GM18951 (cell line): ENCODE measurements around the gene BTNL9.
"Not testable (repeated sequence)": the region's sequence is repeated elsewhere in the genome, so short reads cannot be mapped to it uniquely, and the experiment has no call there.

ENCODE experiments used
- POLR2A ChIP-seq: IDR thresholded peaks from 4 replicates; pipeline ENCODE4 v1.6.1; 2011; ENCODE audit warnings: mild to moderate bottlenecking; ENCODE audit not compliant: insufficient read length, insufficient read depth; ENCODE audit errors: extremely low read depth
- in situ Hi-C: fragments of 300-500 bp; cut with MboI; formaldehyde crosslinking; loops from one replicate; pipeline ENCODE4 v1.12.0; 2022; ENCODE audit warnings: low sequenced_read_pairs, mixed read lengths, inconsistent platforms; ENCODE audit not compliant: unreplicated experiment

The BTNL9 gene

DNA sequence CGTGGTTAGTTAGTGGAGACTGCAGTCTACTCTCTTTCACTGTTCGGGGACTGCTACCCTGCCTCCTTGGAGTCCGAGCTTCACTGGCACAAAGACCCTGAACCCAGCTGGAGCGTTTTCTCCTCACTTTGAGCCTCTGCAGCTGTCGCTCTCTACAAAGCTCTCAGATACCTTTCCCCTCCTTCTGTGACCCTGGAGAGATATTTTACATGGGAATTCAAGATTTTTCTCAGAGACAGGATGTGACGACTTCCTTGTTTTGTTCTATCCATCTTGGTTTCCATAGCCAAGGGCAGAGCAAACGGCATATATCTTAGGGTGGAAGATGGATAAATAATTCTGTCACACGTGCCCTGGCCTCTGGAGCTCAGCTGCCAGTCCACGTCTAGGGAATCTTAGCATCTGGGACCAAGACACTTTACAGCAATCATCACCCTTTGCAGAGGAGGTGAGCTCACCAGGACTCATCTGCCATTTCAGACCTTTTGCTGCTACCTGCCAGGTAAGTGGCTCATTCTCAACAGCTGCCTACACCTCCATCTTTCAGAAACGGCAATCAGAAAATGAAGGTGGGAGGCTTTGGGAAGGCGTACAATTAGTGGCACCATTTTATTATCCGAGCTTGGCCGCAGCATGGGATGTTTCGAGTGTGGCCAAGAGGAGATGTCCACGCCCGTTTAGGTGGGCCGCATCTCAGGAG is at the start of gene BTNL9:
Gene BTNL9 (plus strand): TSS at position 336 of the 700 bp plus-strand sequence. CDS start 5,224 bp downstream, outside the sequence.
- in situ Hi-C loops, result no loop called here
- no peak for TF ChIP-seq POLR2A

DNA sequence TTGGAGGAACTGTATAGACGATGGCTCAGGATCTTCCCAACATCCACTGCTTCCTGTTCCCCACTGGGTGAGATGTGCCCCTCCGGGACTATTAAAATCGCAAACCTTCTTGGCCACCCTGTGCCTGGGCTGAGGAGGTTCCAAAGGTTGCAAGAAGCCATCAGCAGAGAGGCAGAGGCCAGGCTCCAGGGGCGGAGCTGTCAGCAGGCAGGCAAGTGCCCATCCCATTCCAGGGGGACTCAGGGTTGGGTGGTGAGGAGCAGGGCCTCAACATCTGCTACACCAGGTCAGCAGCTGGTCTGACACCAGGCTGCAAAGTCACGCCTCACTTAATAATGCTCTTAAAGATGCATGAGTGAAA is 49.2 kb upstream of the BTNL9 start:
- in situ Hi-C loops, result no loop called here
- TF ChIP-seq POLR2A, result no peak

DNA sequence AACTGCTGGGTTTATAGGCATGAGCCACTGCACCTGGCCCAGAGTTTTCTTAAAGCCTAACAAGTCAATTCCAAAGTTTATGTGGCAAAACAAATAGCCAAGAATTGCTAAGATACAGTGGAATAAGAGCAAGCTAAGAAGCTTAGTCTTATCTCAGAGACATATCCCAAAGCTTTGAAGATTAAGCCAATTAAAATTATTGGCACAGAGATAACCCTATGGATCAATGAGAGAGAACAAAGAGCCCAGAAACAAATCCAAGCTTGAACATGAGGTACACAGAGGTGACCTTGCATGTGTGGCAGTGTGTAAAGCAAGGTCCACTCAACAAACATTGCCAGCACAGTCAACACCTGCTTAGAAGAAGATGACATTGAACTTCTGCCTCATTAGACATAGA is 38.1 kb upstream of the BTNL9 start:
- in situ Hi-C loops, result no loop called here
- no peak for TF ChIP-seq POLR2A

DNA sequence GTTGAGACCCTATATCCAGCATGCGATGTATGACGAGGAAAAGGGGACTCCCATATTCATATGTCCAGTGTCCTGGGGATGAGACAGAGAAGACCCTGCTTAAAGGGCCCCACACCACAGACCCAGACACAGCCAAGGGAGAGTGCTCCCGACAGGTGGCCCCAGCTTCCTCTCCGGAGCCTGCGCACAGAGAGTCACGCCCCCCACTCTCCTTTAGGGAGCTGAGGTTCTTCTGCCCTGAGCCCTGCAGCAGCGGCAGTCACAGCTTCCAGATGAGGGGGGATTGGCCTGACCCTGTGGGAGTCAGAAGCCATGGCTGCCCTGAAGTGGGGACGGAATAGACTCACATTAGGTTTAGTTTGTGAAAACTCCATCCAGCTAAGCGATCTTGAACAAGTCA is 34.3 kb upstream of the BTNL9 start:
- TF ChIP-seq POLR2A, result no peak
- in situ Hi-C loops, result no loop called here

DNA sequence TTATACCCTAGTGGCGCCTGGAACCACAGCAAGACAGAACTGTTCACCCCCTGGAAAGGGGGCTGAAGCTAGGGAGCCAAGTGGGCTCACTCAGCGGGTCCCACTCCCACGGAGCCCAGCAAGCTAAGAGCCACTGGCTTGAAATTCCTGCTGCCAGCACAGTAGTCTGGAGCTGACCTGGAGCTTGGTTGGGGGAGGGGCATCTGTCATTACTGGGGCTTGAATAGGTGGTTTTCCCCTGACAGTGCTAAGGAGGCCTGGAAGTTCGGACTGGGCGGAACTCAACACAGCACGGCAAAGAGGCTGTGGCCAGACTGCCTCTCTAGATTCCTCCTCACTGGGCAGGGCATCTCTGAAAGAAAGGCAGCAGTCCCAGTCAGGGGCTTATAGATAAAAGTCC is 31.9 kb upstream of the BTNL9 start:
- TF ChIP-seq POLR2A, result no peak
- in situ Hi-C loops, result no loop called here

DNA sequence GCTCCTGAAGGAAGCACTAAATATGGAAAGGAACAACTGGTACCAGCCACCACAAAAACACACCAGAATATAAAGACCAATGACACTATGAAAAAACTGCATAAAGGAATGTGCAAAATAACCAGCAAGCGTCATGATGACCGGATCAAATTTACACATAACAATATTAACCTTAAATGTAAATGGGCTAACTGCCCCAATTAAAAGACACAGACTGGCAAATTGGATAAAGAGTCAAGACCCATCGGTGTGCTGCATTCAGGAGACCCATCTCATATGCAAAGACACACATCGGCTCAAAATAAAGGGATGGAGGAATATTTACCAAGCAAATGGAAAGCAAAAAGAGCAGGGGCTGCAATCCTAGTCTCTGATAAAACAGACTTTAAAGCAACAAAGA is 30.0 kb upstream of the BTNL9 start:
- in situ Hi-C loops, result not testable (repeated sequence)

DNA sequence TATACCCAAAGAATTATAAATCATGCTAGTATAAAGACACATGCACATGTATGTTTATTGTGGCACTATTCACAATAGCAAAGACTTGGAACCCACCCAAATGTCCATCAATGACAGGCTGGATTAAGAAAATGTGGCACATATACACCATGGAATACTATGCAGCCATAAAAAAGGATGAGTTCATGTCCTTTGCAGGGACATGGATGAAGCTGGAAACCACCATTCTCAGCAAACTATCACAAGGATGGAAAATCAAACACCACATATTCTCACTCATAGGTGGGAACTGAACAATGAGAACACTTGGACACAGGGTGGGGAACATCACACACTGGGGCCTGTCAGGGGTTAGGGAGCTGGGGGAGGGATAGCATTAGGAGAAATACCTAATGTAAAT is 25.4 kb upstream of the BTNL9 start:
- in situ Hi-C loops, result not testable (repeated sequence)

DNA sequence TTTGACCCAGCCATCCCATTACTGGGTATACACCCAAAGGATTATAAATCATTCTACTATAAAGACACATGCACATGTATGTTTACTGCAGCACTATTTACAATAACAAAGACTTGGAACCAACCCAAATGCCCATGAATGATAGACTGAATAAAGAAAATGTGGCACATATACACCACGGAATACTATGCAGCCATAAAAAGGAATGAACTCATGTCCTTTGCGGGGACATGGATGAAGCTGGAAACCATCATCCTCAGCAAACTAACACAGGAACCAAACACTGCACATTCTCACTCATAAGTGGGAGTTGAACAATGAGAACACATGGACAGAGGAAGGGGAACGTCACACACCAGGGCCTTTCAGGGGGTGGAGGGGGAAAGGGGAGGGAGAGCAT is 22.6 kb upstream of the BTNL9 start:
- in situ Hi-C loops, result not testable (repeated sequence)

DNA sequence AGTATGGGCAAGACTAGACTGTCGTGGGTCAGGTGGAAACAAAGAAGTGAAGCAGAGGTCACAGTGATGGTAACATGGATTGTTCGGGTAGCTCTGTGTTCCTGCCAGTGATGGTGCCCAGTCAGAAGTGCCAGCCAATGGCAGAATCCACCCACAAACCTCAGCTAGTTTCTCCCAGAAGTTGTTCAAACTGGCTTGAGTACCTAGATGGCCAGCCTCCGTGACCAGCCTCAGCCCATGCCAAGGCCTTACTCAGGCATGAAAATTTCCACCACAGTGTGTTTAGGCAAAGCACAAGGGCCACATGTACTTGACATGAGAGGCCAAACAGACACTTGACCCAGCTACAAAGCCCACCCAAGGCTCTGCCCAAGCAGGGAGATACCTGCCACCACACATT is 19.4 kb upstream of the BTNL9 start:
- in situ Hi-C loops, result no loop called here
- no peak for TF ChIP-seq POLR2A

DNA sequence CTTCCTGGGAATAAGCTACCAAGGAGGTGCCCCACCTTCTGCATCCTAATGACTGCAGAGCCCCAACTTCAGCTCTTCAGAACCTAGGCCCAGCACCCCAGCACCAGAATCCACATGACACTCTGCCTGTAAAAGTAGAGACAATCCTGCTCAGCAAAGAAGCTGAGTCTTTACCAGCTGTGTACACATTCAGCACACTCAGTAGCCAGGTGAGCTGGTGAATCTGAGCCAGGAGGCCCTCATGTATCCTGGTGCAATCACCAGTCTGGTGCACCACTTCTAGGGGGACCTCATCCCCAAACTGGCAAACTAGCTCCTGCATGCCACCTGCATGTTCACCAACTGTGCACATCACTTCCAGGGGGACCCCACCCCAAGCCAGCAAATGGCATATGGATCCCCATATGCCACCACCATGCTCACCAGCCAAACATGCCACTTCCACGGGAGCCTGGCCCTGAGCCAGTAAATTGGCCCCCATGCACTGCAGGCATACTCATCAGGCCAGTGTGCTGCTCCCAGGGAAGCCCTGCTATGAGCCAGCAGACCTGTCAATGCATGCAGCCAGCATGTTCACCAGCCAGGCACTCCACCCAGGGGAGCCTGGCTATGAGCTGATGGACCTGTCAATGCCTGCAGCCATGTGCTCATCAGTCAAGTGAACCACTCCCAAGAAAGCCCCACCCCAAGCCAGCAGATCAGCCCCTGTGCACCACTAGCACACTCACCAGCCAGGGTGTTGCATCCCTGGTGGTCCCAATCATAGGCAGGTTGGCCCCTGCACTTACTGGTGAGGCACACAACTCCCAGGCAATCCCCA is 15.6 kb upstream of the BTNL9 start:
- no peak for TF ChIP-seq POLR2A

DNA sequence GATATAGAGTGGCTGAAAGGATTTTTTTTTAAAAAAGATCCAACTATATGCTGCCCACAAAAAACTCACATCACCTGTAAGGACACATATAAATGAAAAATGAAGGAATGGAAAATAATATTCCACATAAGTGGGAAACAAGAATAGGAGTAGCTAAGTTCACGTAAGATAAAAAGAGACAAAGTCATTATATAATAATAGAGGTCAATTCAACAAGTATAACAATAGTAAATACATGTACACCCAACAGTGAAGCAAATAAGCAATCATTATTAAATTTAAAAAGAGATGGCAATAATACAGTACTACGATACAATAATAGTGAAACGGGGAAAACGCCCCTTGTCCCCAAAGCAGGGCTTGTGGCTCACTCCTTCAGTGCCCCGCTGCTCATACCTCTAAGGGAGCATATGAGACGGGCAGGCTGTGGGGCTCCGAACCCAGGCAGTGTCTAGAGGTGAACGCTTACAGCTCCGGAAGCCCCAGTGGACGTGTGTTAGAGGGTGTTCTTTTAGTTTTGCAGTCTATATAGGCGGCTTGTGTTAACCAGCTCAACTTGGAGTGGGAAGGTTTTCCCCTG is 12.5 kb upstream of the BTNL9 start:
- TF ChIP-seq POLR2A, result no peak
- in situ Hi-C loops, result no loop called here

More for the DNA sequence above, 15.6 kb upstream of the BTNL9 start:
- in situ Hi-C loops, result no loop called here

DNA sequence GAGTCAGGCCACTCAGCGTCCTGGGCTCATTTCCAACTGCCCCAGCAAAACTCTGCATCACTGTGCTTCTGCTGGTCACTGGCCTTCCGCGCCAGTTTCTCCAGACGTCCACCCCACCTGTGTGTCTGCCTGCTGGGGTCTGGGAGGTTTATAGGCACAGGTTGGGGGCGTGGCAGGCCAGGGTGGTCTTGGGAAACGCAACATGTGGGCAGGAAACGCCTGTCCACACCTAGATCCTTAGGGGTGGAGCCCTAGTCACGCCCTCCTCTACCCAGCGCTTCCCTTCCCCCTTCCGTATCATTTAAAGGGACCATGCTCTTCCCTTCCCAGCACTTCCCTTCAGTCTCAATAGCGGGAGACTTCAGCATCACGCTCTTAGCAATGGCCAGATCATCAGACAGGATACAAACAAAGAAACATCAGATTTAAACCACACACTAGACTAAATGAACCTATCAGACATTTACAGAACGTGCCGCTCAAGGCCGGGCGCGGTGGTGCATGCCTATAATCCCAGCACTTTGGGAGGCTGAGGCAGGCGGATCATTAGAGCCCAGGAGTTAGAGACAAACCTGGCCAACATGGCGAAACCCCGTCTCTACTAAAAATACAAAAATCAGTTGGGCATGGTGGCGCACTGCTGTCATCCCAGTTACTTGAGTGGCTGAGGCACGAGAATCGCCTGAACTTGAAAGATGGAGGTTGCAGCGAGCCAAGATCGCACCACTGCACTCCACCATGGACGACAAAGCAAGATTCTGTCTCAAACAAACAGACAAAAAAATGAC is 11.8 kb upstream of the BTNL9 start:
- no peak for TF ChIP-seq POLR2A
- in situ Hi-C loops, result no loop called here

DNA sequence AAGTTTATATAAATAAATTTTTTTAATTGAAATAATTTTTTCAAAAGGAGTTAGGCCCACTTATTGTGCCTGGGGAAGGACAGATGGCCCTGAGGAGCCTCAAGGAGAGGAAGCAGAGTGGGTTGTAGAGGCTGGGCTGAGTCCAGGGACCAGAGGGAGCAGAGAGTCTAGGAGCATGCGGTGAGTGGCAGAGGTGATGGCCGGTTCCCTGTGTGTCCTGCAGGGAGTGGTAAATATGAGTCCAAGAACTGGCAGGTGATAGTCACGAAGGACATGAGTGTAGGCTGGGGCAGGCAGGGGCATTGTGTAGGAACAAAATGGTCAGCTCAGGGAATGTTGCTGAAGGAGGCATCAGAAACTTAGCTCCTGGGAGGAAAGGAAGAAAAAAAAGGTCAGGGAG is 8.3 kb upstream of the BTNL9 start:
- in situ Hi-C loops, result no loop called here
- no peak for TF ChIP-seq POLR2A
